Activated T-helper 1 cell treated with Interleukin-2 at 50 U/mL for 16 hours (primary cell): ENCODE measurements around the gene RFX8.
A peak's percentile ranks its signal among the peaks of the same experiment; 100 is the strongest.

Experiments
- DNase-seq: peaks from one replicate; pipeline ENCODE4 v3.0.0-alpha.2; 2020; ENCODE audit warnings: low read depth

RFX8 gene

DNA sequence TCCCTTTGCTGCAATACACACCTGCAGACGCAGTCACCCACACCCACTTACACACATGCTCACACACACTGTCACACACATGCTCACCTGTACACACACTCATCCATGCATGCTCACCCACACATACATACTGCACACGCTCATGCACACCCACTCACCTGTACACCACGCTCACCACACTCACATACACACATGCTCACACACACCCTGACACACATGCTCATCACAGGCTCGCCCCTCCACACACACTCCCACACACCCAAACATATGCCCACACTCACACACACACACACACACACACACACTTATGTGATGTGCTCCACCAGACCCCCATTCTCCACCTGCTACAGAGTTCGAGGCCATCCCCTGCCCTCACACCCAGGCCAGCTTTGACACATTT lies 64.8 kb downstream of the RFX8 start:
- no peak for DNase-seq

DNA sequence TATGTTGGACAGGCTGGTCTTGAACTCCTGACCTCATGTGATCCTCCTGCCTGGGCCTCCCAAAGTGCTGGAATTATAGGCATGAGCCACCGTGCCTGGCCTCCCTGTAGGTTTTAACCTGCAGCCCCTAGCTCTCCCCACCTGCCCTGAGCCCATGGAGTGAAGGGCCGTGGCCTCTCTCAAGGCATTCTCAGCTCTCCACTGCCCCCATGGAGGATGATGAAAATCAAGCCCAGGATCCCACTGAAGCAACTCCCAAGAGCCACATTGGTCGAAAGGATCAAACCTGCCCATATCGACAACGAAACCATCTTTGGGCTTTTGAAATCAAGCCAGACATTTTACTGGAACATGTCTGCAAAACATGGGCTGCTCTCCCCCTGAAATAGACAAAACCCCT lies 65.2 kb downstream of the RFX8 start:
- DNase-seq, result no peak

DNA sequence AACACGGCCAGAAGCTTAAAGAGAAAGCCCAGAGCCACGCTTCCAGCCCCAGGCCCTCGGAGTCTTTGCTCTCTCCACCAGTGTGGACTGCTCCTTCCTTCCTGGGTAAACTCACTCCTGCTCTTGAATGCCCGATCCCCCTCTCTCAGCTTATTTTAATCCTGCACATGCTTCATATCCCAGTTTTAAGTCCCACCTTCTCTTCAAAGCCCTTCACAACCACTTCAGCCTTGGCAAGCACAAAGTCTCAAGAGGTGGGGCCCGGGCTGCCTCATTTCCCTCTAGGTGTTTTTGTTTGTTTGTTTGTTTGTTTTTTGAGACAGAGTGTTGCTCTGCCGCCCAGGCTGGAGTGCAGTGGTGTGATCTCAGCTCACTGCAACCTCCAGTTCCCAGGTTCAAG lies 66.0 kb downstream of the RFX8 start:
- DNase-seq, result no peak

DNA sequence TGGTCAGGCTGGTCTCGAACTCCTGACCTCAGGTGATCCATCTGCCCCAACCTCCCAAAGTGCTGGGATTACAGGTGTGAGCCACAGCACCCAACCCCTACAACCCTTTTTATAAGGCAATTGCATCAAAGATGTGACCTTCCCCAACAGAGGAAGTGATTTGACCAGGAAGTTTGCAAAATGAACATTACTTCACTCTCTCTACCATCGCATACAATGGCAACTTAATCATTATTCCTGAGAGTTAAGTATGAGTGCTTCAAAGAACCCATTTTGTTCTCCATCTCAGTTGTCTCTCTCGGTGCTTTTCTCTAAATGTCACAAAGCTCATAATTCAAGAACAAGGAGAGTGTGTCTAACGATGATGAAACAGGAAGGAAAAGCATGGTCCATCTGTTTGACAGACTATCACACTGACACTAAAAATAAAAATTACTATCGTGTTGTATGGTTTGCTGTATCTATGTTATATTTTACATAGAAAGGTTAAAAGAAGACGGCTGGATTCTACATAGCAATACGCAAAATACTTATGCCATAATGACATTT lies 69.5 kb downstream of the RFX8 start:
- DNase-seq, result no peak

DNA sequence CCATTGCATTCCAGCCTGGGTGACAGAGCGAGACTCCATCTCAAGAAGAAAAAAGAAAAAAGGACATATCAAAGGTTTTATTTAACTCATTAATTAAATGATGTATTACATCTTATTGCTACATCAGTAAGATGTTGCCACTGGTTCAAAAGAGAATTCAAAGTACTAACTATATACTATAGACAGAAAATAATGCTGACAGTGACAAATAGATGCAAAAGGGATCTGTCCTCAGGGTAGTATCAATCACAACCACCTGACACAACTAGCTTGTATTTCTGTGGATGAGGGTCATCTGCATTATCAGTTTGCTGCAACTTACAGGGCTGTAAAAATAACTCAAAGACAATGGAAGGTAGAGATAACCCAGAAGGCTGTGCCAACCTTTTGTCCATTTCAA lies 71.2 kb downstream of the RFX8 start:
- DNase-seq, result no peak

DNA sequence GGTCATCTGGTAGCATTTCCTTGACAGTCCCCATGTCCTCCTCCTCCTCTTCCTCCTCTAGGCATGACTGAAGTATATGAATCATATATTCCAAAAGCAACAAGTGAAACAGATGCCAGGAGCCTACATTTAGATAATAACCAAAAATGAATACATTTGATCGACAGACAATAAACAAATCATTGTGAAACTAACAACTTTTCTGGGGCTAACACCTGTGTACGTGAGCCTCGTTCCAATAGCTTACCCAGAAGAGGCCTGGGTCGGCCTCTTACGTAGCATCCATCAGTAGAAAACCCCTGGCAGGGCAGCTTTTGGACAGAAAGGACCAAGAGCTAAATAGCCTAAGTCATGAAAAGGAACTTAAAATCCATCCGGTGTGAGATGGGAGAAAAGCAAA lies 72.3 kb downstream of the RFX8 start:
- no peak for DNase-seq

DNA sequence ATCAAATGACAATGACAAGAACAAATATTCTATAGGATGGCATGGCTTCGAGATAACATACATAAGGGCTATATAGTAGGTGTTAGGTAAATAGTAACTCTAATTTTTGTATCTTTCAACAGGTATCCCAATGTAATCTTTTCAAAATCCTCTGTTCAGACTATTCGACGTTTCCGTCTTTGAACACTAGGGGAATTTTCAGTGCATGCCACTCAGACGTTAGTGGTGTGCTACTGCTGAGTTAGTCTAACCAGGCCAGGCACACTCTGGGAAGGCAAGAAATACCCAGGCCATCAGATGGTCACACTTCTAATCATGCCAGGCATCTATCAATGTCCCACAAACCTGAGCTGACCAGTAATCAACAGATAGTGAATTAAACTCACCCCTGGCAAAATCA lies 73.0 kb downstream of the RFX8 start:
- no peak for DNase-seq

DNA sequence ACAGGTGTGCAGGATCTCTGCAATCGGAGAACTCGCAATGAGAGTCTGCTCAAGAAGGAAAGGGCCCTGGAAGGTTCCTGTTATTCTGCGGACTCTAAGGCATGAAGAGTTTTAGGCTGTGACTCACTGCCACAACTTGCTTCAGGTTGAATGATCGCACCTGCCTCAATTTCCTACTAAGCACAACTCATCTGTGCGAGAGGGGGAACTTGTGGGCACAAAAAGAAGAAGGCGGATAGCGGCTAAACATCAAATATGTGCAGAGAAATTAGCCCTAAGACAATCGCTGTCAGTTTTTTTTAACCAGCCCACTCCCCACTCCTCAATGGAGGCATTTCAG lies 73.6 kb downstream of the RFX8 start:
- DNase-seq, result no peak

DNA sequence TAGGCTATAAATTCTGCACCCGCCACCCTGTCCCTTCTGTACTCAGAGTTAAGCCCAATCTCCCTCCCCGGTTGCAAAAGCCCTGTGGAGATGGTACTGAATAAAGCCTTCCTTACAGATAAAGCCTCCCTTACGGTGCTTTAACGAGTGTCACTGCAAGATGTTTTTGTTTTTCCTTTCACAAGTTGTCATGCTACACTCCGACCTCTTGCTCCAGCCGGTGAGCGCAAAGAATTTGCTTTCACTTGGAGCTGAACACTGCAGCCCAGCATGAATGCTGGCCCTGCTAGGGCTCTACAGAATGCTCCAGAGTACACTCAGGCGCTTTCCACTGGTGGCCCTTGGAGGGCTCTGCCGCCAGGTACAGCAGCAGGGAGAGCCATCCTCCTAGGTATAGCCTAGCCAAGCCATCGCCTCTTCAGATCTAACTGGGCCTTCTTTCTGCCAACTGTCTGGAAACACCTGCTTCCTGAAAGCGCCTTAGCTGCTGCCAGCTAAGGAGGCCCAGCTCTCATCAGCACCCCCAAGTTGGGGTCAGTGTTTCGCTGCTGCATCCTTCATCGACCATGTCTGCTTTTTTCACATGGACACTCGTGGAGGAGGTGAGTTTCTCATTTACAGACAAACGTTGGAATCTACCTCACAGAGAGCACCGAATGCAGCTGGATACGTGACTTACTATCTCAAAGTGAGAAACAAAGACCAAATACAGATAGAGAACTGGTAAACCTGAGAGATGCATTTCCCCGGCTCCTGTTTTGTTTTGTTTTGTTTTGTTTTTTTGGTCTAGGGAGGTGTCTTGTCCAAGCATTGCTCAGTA lies 74.2 kb downstream of the RFX8 start:
- DNase-seq, result no peak

DNA sequence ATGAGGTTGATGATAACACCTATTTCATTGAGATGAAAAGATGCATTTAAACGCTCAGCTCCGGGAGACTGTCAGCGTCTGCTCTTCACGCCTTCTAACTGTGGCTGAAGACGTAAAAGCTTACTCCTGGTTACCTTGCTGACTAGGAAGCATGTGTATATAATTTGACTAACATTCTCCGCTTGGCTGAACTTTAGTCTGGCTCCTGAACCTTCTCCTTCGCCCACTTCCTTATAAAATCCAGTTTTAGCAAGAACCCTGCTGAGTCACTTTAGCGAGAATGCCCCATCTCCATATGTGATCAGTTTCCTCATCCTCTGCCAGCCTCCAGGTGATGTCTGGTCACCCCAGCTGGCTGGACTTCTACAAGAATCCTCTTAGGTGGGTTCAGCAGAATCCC lies 74.9 kb downstream of the RFX8 start:
- no peak for DNase-seq

DNA sequence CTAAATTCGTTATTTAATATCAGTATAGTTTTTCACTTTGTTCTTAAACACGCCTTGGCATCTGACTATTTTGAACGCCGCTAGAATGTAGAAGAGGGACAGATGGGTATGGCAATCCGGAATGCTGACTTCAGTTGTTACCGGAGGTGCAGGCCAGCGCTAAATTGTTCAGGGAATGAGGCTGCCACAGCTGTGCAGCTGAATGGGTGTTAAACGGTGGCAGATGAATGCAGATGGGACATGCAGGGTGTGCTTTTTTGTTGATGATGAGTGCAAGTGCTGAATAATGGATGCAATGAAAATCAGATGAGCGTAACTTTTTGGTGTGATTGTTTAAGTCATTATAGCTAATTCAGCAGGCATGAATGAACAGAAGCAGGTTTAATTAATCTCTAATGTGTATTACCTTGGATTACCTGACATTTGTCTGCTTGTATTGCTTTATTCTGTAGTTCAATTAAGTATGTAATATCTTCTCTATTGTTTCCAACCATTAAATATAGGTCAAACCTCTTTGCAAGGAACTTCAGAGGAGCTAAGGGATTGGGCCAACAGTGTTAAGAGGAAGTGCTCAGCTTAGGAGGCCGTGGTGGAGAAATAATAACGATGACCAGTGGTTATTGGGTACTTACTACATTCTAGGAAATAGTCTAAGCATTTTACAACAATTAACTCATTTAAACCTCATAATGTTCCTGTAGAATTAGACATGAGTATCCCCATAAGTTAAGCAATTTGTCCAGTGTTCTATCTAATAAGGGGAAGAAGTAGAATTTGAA lies 75.7 kb downstream of the RFX8 start:
- no peak for DNase-seq

DNA sequence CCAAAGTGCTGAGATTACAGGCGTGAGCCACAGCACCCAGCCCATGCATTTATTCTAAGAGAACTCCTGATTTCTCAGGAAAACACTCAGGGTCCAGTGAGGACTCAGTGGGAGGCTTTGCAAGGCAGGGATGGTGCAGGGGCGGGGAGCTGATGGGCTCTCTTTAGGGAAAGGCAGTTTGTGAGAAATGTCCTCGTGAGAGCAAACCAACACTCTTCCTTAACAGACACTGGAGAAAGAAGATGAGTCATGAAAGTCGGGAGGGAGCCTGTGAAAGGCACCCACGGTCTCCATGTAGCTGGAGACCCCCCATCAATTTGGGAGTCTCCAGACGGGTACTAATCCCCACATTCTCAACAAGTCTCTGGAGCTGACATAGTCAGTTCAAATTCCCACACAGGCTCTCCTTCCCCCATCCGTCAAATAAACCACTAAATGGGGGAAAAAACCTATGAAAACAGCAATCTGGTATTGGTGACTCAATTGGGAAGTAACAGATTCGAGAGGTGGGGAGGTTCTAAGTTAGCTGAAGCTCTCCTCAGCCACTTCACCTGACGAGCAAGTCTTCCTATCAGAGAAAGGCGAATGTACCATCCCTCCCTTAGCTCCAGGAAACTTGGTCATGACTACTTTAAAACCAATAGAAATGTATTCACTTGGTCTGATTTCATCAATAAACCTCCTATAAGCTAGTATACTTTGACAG lies 76.6 kb downstream of the RFX8 start:
- no peak for DNase-seq

DNA sequence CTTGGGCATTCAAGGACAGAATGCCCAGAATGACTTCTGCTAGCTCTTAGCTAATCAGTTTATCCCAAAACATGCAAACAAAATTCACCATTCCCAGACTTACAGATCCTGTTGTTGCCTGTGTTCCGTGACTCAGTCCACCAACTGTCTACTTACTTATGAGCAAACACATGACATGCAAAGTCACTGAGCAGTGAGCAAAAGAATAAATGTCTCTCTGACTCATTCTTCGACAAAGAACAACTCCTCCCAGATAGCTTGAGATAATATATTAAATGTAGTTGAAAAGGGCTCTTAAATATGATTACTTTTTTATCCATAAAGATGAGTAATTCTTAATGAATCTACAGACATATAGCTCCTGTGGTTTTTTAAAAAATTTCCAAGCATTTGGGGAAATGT lies 78.6 kb downstream of the RFX8 start:
- DNase-seq, result no peak

DNA sequence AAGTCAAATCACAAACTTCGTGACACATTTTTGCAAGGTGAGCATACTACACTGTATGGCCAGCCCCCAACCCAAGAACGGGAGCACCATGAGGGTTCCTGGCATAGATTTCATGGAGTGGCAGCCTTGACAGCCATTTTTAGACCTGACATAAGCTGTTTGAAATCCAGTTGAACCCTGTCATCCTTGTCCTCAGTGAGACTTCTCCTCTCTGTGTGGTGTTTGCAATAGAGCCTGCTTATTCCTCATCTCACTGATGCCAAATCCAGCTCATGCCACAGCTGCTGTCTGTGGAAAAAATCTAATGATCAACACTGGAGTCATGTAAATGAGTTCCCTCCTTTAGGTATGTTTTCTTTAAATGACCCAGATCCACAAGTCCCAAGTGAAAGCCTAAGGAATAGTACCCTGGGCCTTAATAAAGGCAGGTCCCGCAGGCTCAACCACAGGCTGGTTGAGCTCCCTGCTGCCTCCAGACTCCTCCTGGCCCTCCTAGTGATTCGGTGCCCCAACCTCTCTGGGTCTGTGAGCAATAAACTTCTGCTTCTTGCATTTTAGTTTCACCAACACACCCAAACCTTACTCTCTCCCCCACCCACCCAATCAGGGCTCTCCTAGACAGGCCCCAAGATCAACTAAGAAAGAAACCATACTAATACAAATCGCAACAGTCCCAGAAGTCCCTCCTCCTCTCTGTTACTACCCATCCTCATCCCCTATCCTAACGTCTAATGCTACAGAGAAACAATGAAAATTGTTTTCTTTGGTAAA lies 79.2 kb downstream of the RFX8 start:
- DNase-seq, result no peak

DNA sequence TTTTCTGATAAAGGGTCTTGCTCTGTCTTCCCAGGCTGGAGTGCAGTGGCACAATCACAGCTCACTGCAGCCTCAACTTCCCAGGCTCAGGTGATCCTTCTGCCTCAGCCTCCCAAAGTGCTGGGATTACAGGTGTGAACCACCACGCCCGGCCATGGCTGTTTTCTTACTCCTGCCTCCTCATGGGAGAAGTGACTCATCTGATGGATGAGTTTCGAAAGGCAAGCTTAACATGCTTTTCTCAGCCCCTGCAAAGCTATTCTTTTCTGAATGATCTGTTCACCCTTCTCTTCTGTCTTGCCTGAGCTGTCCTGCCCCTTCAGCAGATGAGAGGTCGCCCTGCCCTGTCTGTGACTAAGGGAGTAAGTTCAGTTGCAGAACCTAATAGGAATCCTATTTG lies 86.7 kb downstream of the RFX8 start:
- DNase-seq, result no peak

DNA sequence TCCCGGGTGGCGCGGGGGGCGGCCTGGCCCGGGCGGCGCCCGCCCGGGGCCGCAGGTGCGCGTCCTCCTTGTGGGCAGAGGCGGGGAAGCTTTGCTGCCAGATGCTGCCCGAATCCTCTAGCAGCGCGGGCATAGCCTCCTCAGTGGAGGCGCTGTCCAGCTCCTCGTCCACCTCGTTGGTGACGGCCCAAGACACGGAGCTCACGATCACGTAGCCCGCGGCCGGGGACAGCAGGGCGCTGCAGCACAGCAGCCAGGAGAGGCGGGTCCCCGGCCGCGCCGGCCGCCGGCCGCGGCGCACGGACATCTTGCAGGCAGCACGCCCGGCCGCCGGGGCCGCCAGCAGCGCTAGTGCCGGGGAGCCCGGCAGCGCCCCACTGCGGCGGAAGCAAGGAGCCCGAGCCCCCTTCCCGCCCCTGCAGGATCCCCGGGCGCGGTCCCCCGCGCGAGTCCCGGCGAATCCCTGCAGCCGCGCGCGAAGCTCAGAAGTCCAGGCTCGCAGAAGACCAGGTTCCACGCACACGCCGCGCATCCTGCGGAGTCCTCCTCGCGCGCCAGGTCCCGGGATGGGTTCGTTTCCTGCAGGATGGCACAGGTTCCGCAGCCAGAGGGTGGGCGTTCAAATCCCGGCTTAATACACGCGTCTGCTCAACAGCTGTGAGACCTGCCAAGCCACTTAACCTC lies 87.6 kb downstream of the RFX8 start, which contains the start of gene CREG2:
CREG2 (minus strand) TSS at position 353 of the 684 bp plus-strand sequence; CDS start at position 307, 46 bp downstream.
- peak; percentile 41 for DNase-seq

DNA sequence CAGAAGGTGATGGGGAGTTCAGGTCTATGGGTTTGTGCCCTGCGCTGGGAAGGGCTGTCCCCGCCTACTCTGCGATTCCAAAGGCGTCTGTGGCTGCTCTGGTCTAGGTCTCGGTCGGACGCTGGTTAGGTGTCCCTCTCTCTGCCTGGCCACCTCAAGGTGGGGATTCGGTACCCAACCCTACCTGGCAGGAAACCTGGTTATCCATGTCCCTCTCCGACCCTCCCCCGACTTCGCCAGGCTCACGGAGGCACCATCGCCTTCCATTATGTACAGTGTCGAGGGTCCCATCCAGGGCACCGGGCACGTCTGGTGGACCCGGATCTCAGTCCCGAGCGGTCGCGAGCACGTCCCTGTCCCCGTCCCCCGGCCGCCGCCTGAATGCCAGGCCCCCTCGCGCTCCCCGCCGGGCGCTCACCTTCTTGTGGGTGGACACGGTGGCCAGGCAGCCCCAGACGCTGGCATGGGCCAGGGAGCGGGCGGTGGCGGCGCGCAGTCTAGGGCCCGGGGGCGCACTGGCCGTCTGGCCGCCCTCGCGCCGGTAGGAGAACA lies 88.2 kb downstream of the RFX8 start:
- no peak for DNase-seq

DNA sequence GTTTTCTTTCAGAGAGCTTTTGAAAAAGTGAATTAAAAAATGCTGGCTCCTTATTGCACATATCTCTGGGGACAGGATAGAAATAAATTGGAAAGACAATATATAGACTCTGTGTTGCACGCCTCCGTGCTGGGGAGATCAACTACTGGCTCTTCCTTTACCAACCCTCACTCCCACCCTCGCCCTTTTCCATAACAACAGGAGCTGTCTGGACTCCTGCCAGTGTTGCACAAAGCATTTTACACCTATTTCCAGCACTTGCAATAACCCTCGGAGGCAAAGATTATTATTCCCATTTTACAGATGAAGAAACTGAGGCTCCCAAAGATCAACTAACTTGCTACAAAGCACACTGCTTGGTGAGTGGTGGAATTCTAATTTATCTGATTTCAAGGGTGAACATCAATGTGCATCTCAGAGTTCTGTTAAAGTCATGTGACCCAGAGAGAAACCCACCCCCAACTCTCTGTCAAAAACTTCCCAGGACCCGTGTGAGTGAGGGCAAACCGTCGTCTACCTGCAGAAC lies 91.8 kb downstream of the RFX8 start:
- DNase-seq, result no peak

DNA sequence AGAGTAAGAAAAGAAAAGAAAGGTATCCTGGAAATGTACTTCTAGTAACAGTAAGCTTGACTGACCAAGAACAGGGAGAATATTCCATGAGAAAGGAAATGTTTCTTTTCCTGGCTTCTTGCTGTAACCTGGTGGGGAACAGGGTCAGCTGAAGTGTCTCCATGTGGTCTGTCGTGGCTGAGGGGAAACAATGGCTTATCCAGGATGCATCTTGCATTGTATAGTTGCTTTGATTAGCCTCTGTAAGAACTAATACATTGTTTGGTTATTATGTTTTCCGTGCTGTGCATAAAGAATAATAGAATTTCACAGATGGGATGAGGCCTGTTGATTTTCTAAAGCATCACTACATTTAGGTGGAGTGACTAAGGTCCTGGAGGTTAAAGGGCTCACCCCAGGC lies 92.5 kb downstream of the RFX8 start:
- no peak for DNase-seq

DNA sequence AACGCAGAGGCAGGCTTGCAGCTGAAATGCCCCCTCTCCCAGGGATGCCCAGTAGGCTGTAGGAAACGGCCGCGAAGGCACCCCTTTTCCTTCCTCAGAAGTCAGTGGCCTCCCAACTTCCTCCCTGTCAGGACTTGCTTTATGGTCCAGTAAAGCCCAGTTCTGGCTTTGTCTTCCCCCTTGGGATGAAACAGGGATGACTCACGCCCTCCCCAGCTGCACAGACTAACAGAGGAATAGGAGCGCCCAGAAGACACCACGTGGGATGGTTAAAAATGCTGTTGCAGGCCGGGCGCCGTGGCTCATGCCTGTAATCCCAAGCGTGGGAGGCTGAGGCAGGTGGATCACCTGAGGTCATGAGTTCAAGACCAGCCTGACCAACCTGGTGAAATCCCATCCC lies 94.5 kb downstream of the RFX8 start:
- DNase-seq, result no peak

DNA sequence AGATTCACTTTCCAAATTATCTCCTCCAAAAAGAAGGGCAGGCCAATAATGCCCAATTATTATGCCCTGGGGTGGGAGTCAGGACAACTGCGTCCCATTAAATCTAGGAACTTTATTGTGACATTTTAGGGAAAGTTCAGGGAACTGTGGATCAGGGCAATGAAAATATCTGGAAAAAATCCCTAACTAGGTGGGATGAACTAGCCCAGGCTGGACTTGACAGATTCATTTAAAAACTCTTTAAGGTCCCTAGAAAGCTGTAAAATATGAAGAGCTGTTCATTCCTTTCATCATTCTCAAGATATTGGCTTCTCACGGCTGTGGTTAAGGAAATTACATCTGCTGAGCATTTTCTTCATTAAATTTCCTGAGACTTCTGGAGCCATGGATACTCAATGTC lies 95.8 kb downstream of the RFX8 start:
- no peak for DNase-seq
